Pulmonary artery endothelial cell (primary cell): ENCODE data around the gene MYO16. TPM values are rescaled to one million over a fixed set of nuclear protein-coding genes. Genes with fewer than 3 reads are reported as not detected.

ENCODE experiments used
- DNase-seq: peaks from one replicate; pipeline ENCODE4 v3.0.0-alpha.2; 2011; ENCODE audit warnings: low read depth, low spot score
- total RNA-seq: library from RNA; depleted of rRNA; stranded (reverse); fragments of >200 nt; gene quantifications from 2 replicates; pipeline ENCODE4 v1.2.3, GENCODE V29; 2014

The MYO16 gene
- total RNA-seq, 1 donor from 2014 or later: not detected

- DNase-seq: no peak
Observed at GRCh38 chr13:108927615-108928014, 298.2 kb downstream of the MYO16 start.

GRCh38 chr13:108929532-108930206 lies 300.3 kb downstream of the MYO16 start:
- no peak for DNase-seq

- DNase-seq: no peak
Observed at GRCh38 chr13:108932196-108932595, 302.8 kb downstream of the MYO16 start.

GRCh38 chr13:108933061-108933460 lies 303.6 kb downstream of the MYO16 start:
- DNase-seq: no peak

DNA sequence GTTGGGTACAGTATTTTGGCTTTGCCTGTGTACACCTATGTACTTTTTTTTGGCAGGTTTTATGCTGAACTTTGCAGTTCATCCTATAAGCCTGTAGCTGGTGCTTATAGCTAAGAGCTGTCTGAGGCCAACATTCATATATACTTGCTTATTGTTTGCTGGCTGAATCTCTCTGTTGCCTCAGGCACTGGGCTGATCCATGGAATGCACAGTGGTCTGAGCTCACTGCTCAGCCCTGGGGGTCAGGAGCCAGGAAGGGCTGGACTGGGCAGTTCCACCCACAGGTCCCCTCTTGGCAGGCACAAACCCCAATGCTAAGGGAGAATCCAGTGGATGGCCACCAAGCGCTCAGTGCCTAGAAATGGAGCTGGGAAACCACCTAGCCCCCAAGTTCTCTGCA lies 308.7 kb downstream of the MYO16 start:
- no peak for DNase-seq

GRCh38 chr13:108940121-108940520 lies 310.7 kb downstream of the MYO16 start:
- no peak for DNase-seq

DNA sequence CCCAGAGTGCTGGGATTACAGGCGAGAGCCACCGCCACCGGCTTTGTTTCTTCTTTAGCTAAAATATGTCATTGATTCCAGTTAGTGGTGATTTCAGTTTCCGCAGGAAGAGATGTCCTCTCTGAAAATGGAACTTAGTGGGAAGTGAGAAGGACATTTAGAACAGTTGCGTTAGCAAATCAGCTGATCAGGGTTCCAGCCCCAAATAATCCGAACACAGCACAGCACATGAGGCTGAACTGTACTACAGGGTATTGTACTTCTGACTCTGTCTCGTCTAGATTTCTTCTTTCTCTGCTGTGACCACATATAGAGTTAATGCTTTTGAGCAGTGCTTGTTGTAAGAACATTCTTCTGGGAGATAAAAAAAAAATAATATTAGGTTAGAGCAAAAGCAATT lies 314.4 kb downstream of the MYO16 start:
- no peak for DNase-seq

GRCh38 chr13:108944760-108945159 lies 315.3 kb downstream of the MYO16 start:
- DNase-seq: no peak

DNA sequence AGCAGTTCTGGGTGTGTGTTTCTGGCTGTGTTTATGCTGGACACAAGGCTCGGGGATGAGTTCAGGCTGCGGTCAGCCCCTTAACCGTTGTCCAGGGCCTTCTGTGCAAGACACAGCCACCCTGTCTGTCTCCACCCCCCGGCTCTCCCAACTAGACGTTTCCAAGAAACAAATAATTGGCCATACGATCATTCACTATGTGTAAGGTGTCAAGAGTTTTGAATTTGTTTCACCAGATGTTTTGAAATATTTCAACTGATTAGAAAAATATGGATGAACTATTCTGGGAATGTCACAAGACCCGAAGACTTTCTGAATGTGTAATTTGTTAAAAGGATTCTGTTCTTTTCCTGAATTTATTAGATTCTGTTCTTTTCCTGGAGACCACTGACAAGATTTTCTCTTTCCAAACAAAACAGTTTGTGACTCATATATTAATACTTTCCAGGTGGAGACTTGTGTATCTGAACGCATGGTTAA lies 318.2 kb downstream of the MYO16 start:
- no peak for DNase-seq

DNA sequence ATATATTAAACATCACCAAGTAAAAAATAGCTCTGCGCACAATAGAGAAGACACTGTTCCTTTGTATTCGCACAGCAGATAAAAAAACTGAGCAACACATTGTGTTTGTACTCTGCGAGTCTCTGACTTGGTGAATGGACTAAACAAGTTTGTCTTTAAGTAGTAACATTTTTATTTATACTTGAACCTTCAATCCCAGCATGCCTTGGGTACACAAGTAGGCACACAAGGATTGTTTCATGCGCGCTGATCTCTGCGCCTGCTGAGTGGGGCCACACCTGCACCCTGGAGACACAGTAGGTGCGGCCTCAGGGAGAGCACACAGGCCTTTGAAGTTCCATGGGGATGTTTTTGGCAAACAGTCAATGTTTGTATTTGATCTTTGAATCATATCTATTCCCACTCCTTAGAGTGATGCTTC lies 318.9 kb downstream of the MYO16 start:
- no peak for DNase-seq

DNA sequence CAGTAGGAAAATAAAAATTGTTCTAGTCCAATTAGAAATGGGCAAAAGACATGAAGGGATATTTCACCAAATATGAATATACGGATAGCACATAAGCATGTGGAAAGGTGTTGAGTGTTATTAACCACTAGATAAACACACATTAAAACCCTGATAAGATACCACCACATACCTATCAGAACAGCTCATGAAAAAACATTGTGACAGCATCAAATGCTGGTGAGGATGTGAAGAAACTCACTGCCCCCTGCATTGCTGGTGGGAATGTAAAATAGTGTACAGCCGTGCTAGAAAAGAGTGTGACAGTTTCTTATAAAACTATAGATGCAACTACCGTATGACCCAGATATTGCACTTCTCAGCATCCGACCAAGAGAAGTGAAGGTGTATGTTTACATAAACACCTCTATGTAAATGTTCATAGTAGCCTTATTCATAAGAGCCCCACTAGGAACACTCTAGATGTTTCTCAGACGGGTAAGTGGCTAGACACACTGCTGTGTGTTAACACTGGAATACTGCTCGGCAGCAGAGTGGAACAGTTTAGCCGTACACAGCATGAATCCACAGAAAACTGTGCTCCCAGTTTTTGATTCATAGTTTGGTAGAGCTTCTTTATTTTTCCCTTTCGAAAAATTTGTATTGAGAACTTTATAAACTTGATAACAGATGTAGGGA lies 321.1 kb downstream of the MYO16 start:
- no peak for DNase-seq

- no peak for DNase-seq
Observed at GRCh38 chr13:108955741-108956140, 326.3 kb downstream of the MYO16 start.

- peak; percentile 20 for DNase-seq
Observed at GRCh38 chr13:108957369-108958012, 328.1 kb downstream of the MYO16 start.

- DNase-seq: no peak
Observed at GRCh38 chr13:108958013-108958376, 328.6 kb downstream of the MYO16 start.

- peak; percentile 41 for DNase-seq
Observed at GRCh38 chr13:108959234-108959633, 329.8 kb downstream of the MYO16 start.

DNA sequence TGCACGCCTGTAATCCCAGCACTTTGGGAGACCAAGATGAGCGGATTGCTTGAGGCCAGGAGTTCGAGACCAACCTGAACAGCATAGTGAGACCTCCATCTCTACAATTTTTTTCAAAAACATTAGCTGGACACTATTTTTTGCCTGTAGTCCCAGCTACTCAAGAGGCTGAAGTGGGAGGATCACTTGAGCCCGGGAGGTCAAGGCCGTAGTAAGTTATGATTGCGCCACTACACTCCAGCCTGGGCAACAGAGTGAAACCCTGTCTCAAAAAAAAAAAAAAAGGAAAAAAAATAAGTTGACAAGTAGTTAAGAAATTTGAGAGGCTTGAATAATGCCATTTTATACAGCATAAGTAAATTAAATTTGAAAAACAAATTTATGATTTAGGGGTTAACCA lies 330.6 kb downstream of the MYO16 start:
- no peak for DNase-seq

DNA sequence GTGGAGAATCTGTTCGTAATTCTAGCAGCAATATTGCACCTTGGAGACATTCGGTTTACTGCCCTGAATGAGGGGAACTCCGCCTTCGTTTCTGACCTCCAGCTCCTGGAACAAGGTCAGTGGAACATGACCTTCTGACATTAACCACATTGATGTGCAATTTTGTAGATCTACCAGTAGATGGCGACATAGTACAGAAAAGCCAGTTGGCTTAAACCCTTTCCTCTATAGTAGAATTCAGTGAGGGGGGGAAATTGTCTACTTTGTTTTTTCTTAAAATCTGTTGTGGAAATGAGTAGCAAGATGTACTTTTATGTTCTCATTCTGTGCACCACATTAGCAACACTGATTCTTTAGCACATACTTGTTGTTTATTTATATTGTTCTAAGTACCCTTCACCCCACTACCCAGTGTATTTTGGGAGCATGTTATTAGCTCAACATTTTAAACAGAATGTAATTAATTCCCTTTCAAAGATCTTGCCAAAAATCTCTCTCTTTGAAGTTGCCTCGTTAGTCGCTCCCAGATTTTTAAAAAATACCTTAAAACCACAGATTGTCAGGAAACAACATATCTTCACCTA lies 332.2 kb downstream of the MYO16 start:
- DNase-seq: no peak

DNA sequence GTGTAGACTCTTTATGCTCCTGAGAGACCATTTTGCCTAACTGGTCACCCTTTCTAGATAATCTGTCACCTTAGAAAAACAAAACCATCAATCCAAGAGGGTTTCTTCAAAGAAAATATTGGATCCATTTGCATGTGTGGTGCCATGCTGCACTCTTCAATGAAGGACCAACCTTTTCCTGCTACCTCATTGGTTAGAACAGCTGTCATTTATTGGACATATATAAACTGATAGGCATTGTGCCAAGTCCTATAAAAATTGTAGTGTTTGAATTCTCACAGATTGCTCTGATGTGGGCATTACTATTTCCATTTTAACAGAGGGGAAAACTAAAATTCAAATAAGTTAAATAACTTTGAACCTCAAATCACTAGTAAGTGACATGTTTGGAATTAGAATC lies 333.2 kb downstream of the MYO16 start:
- DNase-seq: no peak

GRCh38 chr13:108963276-108963810 lies 333.9 kb downstream of the MYO16 start:
- no peak for DNase-seq

DNA sequence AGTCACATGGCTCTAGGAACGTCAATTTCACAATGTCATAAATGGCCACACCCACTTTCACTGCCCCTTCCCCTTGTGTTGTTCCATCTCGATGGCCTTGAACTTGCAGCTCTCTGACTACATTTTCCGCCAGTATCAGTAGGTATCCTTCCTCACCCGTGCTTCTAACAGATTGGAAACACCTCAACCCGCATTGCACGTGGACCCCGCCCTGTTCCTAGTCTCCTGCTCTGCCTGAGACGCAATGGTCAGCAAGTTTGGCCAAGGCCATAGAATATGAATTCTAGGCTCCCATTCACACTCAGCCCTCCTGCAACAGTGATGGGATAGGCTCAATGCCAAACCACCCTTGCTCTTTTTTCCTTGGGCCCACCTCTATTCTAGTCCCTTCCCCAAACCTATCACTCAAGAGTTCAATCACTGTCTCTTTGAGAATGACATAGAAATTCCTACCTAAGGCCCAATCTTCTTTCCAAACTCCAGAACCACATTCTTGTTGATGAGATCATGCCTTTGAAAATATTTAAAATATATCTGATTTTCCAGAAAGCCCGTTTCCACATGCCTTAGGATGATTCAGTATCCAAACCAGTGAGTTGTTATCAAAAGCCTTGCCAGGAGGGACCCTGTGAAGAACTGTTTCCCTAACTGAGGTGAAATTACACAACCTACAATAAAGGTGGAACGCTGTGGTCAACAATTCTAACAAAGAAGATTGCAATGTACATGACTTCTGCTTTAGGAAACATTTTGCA lies 334.6 kb downstream of the MYO16 start:
- no peak for DNase-seq

- DNase-seq: no peak
Observed at GRCh38 chr13:108964606-108965005, 335.2 kb downstream of the MYO16 start.
